CD4-positive, alpha-beta T cell treated with Interleukin-1 beta for 1 hour (primary cell): ENCODE results near the gene PPP2R3B.
"Not testable (repeated sequence)": the region's sequence is repeated elsewhere in the genome, so short reads cannot be mapped to it uniquely, and the experiment has no call there.

Experiments used
- DNase-seq, 2 donors: peaks; one replicate each; pipeline ENCODE4 v3.0.0-alpha.2; 2020 to 2022

PPP2R3B gene

GRCh38 chrX:351736-352135 is 35.0 kb downstream of the PPP2R3B start:
- DNase-seq, result no peak

GRCh38 chrX:351324-351641 is 35.4 kb downstream of the PPP2R3B start:
- DNase-seq, result not testable (repeated sequence)

GRCh38 chrX:350534-351323 is 36.0 kb downstream of the PPP2R3B start:
- no peak for DNase-seq

GRCh38 chrX:350148-350533 is 36.6 kb downstream of the PPP2R3B start:
- no peak for DNase-seq

DNA sequence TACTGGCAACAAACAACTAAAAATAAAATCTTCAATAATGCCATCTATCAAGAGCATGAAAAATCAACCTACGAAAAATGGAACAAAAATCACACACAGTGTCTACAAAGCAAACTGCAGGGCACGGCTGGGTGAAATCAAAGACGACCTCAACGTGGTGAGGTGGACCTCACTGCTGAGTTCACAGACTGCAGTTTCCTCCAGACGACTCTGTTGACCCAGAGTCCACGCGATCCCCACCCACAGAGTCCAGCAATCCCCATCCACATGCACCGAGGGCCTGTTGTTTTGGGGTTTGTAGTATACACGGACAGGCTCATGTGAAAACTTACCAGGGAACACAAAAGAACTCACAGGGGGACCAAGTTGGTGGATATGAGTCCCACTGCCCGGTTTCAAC is 37.0 kb downstream of the PPP2R3B start:
- no peak for DNase-seq

DNA sequence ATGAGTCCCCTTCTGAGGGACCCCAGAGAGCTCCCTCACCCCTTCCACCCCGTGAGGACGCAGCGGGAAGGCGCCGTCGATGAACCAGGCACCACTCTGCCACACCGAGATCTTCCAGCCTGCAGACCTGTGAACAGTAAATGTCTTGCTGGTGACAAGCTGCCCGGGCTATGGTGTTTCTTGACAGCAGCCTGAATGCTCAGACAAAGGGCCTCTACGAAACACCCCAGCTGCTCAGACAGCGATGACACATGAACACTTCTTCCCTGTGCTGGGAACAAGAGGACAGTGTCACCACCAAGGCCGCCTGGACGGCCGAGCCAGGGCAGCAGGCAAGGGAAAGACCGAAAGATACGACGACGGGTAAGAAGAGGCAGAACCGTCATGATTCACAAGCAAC is 37.5 kb downstream of the PPP2R3B start:
- no peak for DNase-seq

GRCh38 chrX:348461-349117 is 38.1 kb downstream of the PPP2R3B start:
- DNase-seq, result no peak

DNA sequence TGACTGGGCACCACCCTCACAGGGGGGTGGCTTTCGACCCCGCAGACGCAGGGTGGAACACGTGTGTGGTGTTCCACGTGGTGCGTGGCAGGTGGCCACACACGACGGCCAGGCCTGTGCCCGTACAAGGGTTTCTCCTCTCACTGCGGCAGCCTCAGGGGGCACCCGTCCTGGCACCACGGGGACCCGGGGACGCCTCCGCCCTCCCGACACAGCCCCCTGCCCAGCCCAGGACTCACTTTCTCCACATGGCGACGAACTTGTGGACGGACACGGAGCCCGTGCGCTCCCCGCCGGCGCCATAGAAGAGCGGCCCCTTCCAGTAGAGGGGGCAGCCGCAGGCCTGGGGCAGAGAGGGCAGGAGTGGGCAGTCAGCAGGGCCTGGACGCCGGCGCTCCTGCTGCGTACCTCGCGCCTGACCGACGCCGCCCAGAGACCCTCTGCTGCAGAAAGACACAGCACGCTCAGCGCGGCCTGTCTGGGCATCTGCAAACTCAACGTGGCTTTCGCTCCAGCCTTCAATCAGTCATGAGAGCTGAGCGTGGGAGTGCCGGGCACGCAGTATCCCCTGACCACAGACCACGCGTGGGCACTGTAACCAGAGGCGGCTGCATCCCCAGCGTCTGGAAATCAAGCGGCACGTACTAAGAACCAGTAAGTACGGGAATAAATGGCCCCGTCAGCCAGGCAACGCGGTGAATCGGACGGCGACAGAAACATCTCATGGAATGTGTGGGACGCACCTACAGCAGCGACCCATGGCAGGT is 39.2 kb downstream of the PPP2R3B start:
- DNase-seq, result no peak

GRCh38 chrX:346034-346813 is 40.5 kb downstream of the PPP2R3B start:
- no peak for DNase-seq

DNA sequence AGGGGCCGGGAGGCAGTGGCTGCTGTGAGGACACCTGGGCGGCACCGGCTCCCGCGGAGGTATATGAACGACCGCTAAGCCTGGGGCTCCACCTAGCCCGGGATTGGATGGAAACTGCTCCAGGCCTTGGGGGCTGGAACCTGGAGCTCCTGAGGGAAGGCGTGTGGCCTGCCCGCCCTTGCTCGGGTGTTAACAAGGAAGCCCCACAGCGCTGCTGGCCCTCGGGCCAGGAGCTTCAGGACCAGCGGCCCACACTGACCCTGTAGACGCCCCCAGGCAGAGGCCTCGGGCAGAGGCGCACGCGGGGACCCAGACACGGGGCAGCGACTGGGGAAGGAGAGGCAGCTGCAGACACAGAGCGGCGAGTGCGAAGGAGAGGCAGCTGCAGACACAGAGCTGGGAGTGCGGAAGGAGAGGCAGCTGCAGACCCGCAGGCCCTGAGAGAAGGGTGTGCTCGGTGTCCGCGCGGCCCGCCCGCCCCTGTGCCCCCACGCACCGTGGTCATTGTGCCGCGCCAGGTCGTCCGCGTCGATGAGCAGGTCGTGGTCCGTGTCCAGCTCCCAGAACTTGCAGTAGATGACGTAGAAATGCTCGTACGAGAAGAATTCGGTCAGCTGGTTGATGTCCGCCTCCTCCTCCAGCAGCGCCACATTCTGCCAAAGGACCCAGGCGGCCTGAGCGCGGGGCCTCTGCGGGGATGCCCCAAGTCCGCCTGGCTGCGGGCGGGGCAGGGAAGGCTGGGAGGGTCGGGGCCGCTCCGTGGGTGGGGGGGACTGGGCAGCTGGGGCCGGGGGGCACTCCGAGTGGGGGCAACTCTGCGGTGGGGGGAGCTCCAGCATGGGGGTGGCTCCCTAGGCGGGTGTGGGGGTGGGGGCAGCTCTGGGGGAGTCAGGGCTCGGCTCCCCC is 41.4 kb downstream of the PPP2R3B start:
- no peak for DNase-seq

DNA sequence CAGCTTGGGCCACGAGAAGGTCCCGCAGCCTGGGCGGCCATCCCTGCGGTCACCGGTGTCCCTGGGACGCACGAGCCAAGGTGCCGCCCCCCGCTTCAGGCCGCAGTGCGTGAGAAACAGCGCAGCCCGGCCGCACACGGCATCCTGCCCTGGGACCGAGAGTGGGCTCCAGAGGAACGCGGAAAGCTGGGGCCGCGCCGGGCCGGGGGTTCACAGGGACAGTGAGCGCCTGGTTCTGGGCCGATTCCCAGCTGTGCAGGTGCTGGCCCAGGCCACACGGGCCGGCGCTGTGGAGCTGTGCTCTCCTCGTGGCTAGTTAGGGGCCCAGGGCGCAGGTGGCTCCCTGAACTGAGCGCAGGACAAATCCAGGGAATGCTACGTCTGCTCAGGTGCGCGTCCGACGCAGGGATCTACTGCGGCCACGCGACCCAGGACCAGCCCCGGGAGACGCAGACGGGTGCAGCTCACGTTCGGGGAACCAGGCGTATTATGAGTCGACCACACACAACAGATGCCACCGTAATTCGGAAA is 42.3 kb downstream of the PPP2R3B start:
- DNase-seq, result no peak

- no peak for DNase-seq
These were observed 45.1 kb downstream of the PPP2R3B start for GRCh38 chrX:341541-342101.

DNA sequence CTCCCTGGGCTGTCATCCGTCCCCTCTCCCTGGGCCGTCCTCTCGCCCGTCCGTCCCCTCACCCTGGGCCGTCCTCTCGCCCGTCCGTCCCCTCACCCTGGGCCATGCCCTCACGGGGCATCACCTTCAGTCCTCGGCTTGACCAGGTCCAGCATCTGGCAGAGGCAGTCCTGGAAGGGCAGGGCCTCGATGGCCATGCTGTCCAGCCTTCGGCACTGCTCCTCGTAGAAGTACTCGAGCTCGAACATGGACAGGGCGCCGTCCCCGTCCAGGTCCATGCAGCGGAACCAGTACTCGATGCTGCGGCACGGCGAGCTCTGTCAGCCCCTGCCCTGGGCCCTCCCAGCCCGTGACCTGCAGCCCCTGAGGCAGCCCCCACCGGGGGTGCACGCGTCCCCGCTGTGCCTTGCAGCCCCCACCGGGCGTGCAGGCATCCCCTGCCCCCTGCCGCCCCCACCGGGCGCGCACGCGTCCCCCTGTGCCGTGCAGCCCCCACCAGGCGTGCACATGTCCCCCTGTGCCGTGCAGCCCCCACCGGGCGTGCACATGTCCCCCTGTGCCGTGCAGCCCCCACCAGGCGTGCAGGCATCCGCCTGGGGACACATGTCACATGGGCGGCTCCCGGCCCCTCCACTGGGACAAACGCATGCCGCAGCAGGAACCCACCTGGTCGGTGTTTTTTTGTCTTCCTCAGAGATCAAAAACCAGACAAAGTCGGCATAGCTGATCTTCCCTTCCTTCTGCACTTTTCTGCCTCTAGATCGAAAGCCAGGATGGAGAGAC is 45.9 kb downstream of the PPP2R3B start:
- DNase-seq, result no peak

DNA sequence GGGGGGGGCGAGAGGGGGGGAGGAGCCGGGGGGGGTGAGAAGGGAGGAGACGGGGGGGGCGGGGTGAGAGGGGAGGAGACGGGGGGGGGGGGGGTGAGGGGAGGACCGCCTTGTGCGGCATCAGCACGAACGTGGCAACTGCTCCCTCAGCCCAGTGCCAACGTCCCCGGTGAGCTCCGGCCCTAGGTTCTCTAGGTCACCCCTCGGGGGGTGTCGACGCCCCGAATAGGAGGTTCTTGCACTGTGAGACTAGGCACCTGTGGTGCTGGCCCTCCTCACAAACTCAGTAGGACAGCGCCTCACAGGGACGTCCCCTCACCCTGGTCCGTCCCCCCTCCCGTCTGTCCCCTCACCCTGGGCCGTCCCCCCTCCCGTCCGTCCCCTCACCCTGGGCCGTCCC is 46.6 kb downstream of the PPP2R3B start:
- no peak for DNase-seq

- DNase-seq, result no peak
These were observed 47.8 kb downstream of the PPP2R3B start for GRCh38 chrX:338836-339400.

DNA sequence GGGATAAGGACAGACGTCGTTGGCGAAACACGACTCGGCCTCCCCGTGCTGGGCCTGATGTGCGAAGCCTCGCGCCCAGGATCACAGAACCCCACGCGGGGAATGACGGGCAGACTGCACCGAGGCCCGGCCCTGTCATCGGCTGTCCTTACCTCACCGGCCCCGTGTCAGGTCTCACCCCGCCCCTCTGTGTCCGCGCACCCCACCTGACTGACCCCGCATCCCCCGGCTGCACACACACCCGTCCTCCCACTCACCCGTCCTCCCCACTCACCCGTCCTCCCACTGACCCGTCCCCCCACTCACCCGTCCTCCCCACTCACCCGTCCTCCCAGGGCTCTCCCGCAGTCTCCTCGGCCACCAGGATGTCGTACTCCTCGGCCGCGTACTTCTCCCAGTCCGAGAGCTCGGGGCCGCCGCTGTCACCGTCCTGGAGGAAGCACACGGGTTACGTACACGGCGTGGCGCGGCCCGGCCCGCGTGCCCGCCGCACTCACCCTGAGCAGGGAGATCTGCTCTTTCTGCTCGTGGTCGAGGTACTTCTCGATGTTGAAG is 48.3 kb downstream of the PPP2R3B start:
- no peak for DNase-seq

DNA sequence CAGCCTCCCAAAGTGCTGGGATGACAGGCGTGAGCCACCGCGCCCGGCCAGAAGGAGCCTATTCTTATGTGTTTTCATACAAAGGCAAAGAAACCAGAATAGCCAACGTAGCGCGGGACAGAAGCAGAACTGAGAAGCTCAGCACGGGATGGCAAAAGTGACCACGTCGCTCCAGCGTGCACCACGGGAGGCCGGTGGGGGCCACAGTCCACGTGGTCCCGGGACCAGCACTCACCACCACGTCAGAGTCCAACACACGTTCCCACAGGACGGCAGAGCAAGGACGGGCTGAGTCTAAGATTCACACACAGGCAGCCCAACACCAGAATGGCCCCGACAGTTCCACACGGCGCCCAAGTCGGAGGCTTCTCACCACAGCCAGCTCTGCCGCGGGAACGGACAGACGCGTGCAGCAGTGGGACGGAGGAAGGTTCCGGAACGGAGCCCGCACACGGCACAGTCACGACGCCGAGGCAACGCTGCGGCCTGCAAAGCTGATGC is 49.3 kb downstream of the PPP2R3B start:
- DNase-seq, result no peak

GRCh38 chrX:336227-336626 is 50.5 kb downstream of the PPP2R3B start:
- no peak for DNase-seq

GRCh38 chrX:335758-336155 is 51.0 kb downstream of the PPP2R3B start:
- DNase-seq, result no peak
